Posterior cingulate gyrus (tissue), 11 donors: ENCODE measurements around the gene LRRC8B.
"Not testable (repeated sequence)": the region's sequence is repeated elsewhere in the genome, so short reads cannot be mapped to it uniquely, and the experiment has no call there.

Experiments
- DNase-seq, 10 donors: peaks; one replicate each; pipeline versions ENCODE4 v3.0.0 to v3.0.0-alpha.2; 2020 to 2021; ENCODE audit warnings: mixed read lengths in 3 of 10
- intact Hi-C: fragments of 100-400 bp; cut with DNase I; formaldehyde crosslinking; loops from one replicate; pipeline ENCODE4 v1.15.1; 2023

LRRC8B gene

GRCh38 chr1:89578946-89579684, 54.5 kb downstream of the LRRC8B start:
- intact Hi-C loops = no loop called here
- DNase-seq = no peak

GRCh38 chr1:89580036-89580435, 55.4 kb downstream of the LRRC8B start:
- intact Hi-C loops = no loop called here
- DNase-seq = no peak

- DNase-seq = no peak
- intact Hi-C loops = no loop called here
These were observed 57.2 kb downstream of the LRRC8B start for GRCh38 chr1:89581859-89582258.

GRCh38 chr1:89582571-89582970, 57.9 kb downstream of the LRRC8B start:
- DNase-seq = no peak
- intact Hi-C loops = no loop called here

- DNase-seq = no peak
- intact Hi-C loops = no loop called here
These were observed 59.6 kb downstream of the LRRC8B start for GRCh38 chr1:89584211-89584610.

GRCh38 chr1:89584781-89585180, 60.2 kb downstream of the LRRC8B start:
- intact Hi-C loops = no loop called here
- DNase-seq = no peak

- intact Hi-C loops = no loop called here
- DNase-seq = no peak
These were observed 63.1 kb downstream of the LRRC8B start for GRCh38 chr1:89587729-89588161.

GRCh38 chr1:89588480-89588879, 63.9 kb downstream of the LRRC8B start:
- no peak for DNase-seq
- intact Hi-C loops = no loop called here

GRCh38 chr1:89589515-89589914, 64.9 kb downstream of the LRRC8B start:
- no peak for DNase-seq
- intact Hi-C loops = no loop called here

- intact Hi-C loops = no loop called here
- no peak for DNase-seq
These were observed 65.9 kb downstream of the LRRC8B start for GRCh38 chr1:89590341-89591080.

GRCh38 chr1:89592861-89593302, 68.3 kb downstream of the LRRC8B start:
- intact Hi-C loops, DNase-seq: not testable (repeated sequence)

- DNase-seq = no peak
- intact Hi-C loops = no loop called here
These were observed 69.6 kb downstream of the LRRC8B start for GRCh38 chr1:89594096-89594740.

- no peak for DNase-seq
- intact Hi-C loops = no loop called here
These were observed 72.1 kb downstream of the LRRC8B start for GRCh38 chr1:89596698-89597097.

- intact Hi-C loops = loop anchor here (1.0 kb wide), 1 partner anchor 115 kb away; no protein-coding TSS in a partner anchor
- no peak for DNase-seq
These were observed 74.1 kb downstream of the LRRC8B start for GRCh38 chr1:89598450-89599331.

- intact Hi-C loops = loop anchor here (1.0 kb wide), 1 partner anchor 116 kb away; no protein-coding TSS in a partner anchor
- DNase-seq = no peak
These were observed 74.7 kb downstream of the LRRC8B start for GRCh38 chr1:89599332-89599630.

GRCh38 chr1:89600451-89601224, 76.0 kb downstream of the LRRC8B start:
- intact Hi-C loops = no loop called here
- DNase-seq = no peak

- DNase-seq = no peak
- intact Hi-C loops = no loop called here
These were observed 78.3 kb downstream of the LRRC8B start for GRCh38 chr1:89602871-89603404.

- intact Hi-C loops = no loop called here
- no peak for DNase-seq
These were observed 79.2 kb downstream of the LRRC8B start for GRCh38 chr1:89603651-89604413.

GRCh38 chr1:89604414-89604735, 79.7 kb downstream of the LRRC8B start:
- DNase-seq = no peak
- intact Hi-C loops = no loop called here
